ENCODE data around the gene HNRNPLL.

- no peak for TF ChIP-seq CTCF (IDR thresholded peaks at IDR 0.05; ENCODE audit: insufficient read depth, low read depth, low read length)
- no peak for TF ChIP-seq EZH2 (IDR thresholded peaks at IDR 0.05; ENCODE audit: insufficient read depth, low read length)
Measured at GRCh38 chr2:38634684-38635083, 32.0 kb upstream of the HNRNPLL start.

All from astrocyte (in vitro differentiated cells and primary cell).